Measurements from ENCODE around the gene FSTL5. TPM values are rescaled to one million over a fixed set of nuclear protein-coding genes. Genes with fewer than 3 reads are reported as not detected.

FSTL5 gene
- total RNA-seq, 1 donor from 2014 or later: not detected

DNA sequence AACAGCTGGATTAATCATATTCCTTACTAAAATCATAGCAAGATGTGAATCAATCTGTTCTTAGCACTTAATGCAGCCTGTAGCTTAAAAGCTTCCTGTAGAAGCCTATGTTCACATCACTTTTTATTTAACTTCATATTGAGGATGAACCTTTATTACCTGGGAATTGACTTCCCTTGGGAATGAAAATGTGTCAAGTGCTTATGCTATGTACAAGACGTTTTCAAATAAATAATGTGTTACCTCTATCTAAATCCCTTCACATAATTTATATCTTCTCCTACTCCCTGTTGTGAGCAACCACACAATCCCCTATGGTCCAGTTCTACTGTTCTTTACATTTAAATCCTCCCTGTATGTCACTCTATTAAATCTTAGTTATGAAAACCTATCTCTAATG is 633.1 kb downstream of the FSTL5 start:
- intact Hi-C loops (cut with DNase I): no loop called here
- Histone ChIP-seq H3K9me3 (no peaks in the 10 kb centered on the region), H3K27me3 (ENCODE audit: low read depth) (no peaks in the 10 kb centered on the region), H3K4me3 (no peak overlapping the region), H3K36me3 (no peaks in the 10 kb centered on the region), H3K27ac (no peak overlapping the region), H3K4me1 (no peaks in the 10 kb centered on the region)
- DNase-seq: no peak
- no peak for ATAC-seq
- TF ChIP-seq, protein P1, sequence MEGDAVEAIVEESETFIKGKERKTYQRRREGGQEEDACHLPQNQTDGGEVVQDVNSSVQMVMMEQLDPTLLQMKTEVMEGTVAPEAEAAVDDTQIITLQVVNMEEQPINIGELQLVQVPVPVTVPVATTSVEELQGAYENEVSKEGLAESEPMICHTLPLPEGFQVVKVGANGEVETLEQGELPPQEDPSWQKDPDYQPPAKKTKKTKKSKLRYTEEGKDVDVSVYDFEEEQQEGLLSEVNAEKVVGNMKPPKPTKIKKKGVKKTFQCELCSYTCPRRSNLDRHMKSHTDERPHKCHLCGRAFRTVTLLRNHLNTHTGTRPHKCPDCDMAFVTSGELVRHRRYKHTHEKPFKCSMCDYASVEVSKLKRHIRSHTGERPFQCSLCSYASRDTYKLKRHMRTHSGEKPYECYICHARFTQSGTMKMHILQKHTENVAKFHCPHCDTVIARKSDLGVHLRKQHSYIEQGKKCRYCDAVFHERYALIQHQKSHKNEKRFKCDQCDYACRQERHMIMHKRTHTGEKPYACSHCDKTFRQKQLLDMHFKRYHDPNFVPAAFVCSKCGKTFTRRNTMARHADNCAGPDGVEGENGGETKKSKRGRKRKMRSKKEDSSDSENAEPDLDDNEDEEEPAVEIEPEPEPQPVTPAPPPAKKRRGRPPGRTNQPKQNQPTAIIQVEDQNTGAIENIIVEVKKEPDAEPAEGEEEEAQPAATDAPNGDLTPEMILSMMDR (IDR thresholded peaks at IDR 0.05): no peak

DNA sequence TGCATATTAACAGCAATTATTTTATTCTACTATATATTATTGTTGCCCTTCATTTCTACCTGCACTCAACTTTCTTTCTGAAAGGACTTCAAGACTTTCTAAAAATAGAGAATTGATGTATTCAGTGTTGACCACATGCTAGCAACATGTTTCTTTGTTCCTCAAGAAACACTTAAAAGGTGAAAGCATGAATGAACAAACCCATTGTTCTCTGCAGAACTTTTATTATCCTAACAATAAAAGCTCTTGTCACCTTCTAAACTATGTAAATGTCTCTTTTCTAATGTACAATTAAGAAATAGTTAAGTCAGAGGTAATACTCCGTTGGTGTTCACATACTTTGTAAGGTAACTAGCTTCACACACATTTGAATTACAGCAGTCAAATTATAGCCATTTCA is 638.7 kb downstream of the FSTL5 start:
- Histone ChIP-seq H3K27ac (no peak overlapping the region), H3K9me3 (no peaks in the 10 kb centered on the region), H3K4me3 (no peak overlapping the region), H3K27me3 (ENCODE audit: low read depth) (no peaks in the 10 kb centered on the region), H3K36me3 (no peaks in the 10 kb centered on the region), H3K4me1 (no peaks in the 10 kb centered on the region)
- ATAC-seq: no peak
- DNase-seq: no peak
- intact Hi-C loops (cut with DNase I): no loop called here
- TF ChIP-seq, protein P1 (IDR thresholded peaks at IDR 0.05): no peak

DNA sequence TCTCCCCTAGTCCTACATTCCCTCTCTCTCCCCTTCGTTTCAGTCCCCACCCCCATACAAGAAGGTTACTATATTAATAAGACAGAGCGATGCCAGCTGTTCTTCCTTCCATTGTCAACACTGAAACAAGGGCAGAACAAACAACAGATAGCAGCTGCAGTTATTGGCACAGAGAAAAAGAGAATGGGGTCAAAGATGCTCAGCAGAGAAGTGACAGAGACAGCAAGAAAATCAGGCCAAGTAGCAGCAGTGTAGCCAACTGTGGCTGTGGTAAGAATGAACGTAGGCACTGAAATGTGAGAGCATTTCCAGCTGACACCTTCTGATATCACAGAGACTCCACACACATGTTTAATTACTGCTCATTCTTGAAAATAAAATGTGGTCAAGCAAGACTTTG is 641.8 kb downstream of the FSTL5 start:
- no peak for ATAC-seq
- no peak for DNase-seq
- H3K27me3 ChIP-seq (ENCODE audit: low read depth): no peaks in the 10 kb centered on the region
- H3K4me1 ChIP-seq: no peaks in the 10 kb centered on the region
- no peak overlapping the region for H3K27ac ChIP-seq
- TF ChIP-seq, protein P1 (IDR thresholded peaks at IDR 0.05): no peak
- intact Hi-C loops (cut with DNase I): no loop called here
- no peaks in the 10 kb centered on the region for H3K36me3 ChIP-seq
- no peaks in the 10 kb centered on the region for H3K9me3 ChIP-seq
- no peak overlapping the region for H3K4me3 ChIP-seq

DNA sequence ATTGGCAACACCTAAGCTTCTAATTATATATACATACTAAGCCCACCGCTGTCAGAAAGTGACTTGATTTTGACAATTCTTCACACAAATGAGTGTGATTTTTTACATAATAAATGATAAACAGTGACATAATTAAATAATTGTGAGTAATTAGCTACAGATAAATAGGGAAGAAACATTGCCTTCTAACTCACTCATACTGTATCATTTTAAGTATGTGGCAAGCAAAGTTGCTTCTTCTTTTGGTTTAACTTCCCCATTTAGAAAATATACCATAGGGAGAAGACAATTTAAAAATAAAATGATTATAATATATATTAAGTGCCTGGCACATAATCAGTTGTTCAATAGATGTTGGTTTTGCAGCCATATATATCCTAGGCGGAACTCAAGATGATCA is 644.2 kb downstream of the FSTL5 start:
- Histone ChIP-seq H3K4me3 (no peak overlapping the region), H3K9me3 (no peaks in the 10 kb centered on the region), H3K27ac (no peak overlapping the region), H3K27me3 (ENCODE audit: low read depth) (no peaks in the 10 kb centered on the region), H3K36me3 (no peaks in the 10 kb centered on the region), H3K4me1 (no peaks in the 10 kb centered on the region)
- no peak for DNase-seq
- TF ChIP-seq, protein P1 (IDR thresholded peaks at IDR 0.05): no peak
- ATAC-seq: no peak
- intact Hi-C loops (cut with DNase I): no loop called here

DNA sequence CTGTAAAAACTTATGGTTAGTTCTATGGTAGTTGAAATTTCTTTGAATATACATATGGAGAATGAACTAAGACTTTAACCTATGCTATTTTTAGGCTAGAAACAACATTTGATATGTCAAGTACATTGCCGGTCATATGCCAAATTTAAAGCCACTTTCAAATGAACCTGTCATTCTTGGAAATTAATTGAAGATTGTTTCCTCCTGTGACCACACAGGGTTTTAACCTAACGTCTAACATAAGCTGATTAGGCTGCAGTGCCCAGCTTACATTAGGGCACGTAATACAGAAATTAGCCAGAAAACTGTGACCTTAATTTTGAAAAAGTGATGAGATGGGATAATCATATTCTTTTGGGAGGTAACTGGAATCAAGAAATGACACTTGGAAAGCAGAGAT is 645.9 kb downstream of the FSTL5 start:
- no peaks in the 10 kb centered on the region for H3K9me3 ChIP-seq
- intact Hi-C loops (cut with DNase I): no loop called here
- H3K4me3 ChIP-seq: no peak overlapping the region
- no peak overlapping the region for H3K27ac ChIP-seq
- H3K4me1 ChIP-seq: no peaks in the 10 kb centered on the region
- ATAC-seq (no peak), DNase-seq (no peak)
- H3K36me3 ChIP-seq: no peaks in the 10 kb centered on the region
- H3K27me3 ChIP-seq (ENCODE audit: low read depth): no peaks in the 10 kb centered on the region
- TF ChIP-seq, protein P1 (IDR thresholded peaks at IDR 0.05): no peak

DNA sequence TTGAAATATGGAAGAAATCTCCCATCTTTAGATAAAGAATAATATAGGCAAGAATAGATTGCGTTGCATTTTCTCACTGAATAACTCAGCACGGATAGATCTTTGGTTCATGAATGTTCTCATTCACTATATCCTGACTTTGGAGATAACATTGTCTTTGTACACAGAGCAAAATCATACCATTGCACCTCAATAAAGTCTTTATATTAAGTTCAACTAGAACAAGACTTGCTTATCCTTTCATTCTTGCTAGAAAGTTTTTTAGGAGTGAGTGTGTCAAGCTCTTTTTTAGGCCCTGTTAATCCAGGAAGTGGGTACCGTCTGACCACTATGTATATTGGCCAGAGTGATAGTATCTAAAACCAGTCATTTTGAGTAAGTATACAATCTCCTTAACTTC is 658.7 kb downstream of the FSTL5 start:
- H3K27ac ChIP-seq: no peak overlapping the region
- intact Hi-C loops (cut with DNase I): no loop called here
- H3K4me3 ChIP-seq: no peak overlapping the region
- H3K9me3 ChIP-seq: no peaks in the 10 kb centered on the region
- no peaks in the 10 kb centered on the region for H3K4me1 ChIP-seq
- no peak for ATAC-seq
- TF ChIP-seq, protein P1 (IDR thresholded peaks at IDR 0.05): no peak
- H3K36me3 ChIP-seq: no peaks in the 10 kb centered on the region
- DNase-seq: no peak
- H3K27me3 ChIP-seq (ENCODE audit: low read depth): no peaks in the 10 kb centered on the region
